Measurements from ENCODE around the gene NEK3.
"Not testable (repeated sequence)": the region's sequence is repeated elsewhere in the genome, so short reads cannot be mapped to it uniquely, and the experiment has no call there.

The NEK3 gene

DNA sequence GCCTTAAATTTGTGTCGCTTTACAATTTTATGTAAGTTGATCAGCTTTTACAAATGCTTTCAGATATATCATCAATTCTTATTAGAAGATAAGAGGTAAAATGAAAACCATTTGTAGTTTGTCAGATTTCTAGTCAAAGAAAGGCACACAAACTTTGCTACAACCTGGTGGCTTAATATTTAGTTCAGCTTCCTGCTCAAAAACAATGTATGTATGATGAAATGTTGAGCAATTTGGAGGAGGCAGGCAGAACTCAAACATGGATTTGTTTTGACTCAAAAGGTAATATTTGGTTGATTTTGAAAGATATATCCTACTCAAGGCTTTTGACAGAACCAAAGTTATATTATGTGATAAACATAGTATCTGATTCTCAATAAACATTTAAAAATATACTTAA is 54.8 kb downstream of the NEK3 start:
- no peaks in the 10 kb centered on the region for H3K9me2 ChIP-seq (ENCODE audit: low read depth, low read length)
- H3K27ac ChIP-seq (ENCODE audit: low read depth, low read length, poor library complexity, severe bottlenecking): no peak overlapping the region
- H2AFZ ChIP-seq (ENCODE audit: low read length): no peak overlapping the region
- no peaks in the 10 kb centered on the region for H3K4me1 ChIP-seq (ENCODE audit: insufficient read depth, low read length, severe bottlenecking)
- H3K79me2 ChIP-seq (ENCODE audit: insufficient read depth, low read length): no peaks in the 10 kb centered on the region
- H4K20me1 ChIP-seq (ENCODE audit: insufficient read depth, low read length): no peaks in the 10 kb centered on the region
- TF ChIP-seq, protein P1, sequence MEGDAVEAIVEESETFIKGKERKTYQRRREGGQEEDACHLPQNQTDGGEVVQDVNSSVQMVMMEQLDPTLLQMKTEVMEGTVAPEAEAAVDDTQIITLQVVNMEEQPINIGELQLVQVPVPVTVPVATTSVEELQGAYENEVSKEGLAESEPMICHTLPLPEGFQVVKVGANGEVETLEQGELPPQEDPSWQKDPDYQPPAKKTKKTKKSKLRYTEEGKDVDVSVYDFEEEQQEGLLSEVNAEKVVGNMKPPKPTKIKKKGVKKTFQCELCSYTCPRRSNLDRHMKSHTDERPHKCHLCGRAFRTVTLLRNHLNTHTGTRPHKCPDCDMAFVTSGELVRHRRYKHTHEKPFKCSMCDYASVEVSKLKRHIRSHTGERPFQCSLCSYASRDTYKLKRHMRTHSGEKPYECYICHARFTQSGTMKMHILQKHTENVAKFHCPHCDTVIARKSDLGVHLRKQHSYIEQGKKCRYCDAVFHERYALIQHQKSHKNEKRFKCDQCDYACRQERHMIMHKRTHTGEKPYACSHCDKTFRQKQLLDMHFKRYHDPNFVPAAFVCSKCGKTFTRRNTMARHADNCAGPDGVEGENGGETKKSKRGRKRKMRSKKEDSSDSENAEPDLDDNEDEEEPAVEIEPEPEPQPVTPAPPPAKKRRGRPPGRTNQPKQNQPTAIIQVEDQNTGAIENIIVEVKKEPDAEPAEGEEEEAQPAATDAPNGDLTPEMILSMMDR (IDR thresholded peaks at IDR 0.05; ENCODE audit: low read length): no peak
- no peak for TF ChIP-seq EZH2 (IDR thresholded peaks at IDR 0.05; ENCODE audit: borderline replicate concordance, low read length)
- H3K36me3 ChIP-seq (ENCODE audit: insufficient read depth, low read length): no peaks in the 10 kb centered on the region
- H3F3A ChIP-seq (ENCODE audit: insufficient read depth, low read length): no peaks in the 10 kb centered on the region
- H3K27me3 ChIP-seq (ENCODE audit: insufficient read depth, low read length): no peaks in the 10 kb centered on the region
- H3K9ac ChIP-seq (ENCODE audit: low read length): no peak overlapping the region
- no peak overlapping the region for H3K4me2 ChIP-seq (ENCODE audit: low read length)
- no peak overlapping the region for H3K4me3 ChIP-seq (ENCODE audit: low read depth, low read length, poor library complexity, severe bottlenecking)
- no peaks in the 10 kb centered on the region for H3K9me3 ChIP-seq (ENCODE audit: low read length)

DNA sequence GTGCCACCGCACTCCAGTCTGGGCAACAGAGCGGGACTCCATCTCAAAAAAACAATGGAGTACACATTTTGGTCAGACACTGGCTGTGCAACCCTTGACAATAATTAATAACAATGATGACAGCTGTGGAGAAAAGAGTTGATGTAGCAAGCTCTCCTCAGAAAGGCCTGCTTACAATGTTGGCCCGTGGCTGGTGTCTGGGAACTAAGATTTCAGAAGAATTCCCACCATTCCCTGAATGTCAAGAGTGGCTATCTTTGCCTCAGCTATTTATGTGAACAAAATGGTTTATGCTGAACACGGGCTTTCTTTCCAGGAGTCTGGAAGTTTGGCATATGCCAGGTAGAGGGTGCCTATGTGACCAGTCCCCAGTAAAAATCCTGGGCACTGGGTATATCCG is 56.0 kb downstream of the NEK3 start:
- H2AFZ ChIP-seq (ENCODE audit: low read length): no peak overlapping the region
- H3K9me3 ChIP-seq (ENCODE audit: low read length): no peaks in the 10 kb centered on the region
- H3K4me2 ChIP-seq (ENCODE audit: low read length): no peak overlapping the region
- H3K4me3 ChIP-seq (ENCODE audit: low read depth, low read length, poor library complexity, severe bottlenecking): no peak overlapping the region
- H3F3A ChIP-seq (ENCODE audit: insufficient read depth, low read length): no peaks in the 10 kb centered on the region
- no peaks in the 10 kb centered on the region for H3K36me3 ChIP-seq (ENCODE audit: insufficient read depth, low read length)
- no peaks in the 10 kb centered on the region for H3K27me3 ChIP-seq (ENCODE audit: insufficient read depth, low read length)
- H3K9ac ChIP-seq (ENCODE audit: low read length): no peak overlapping the region
- TF ChIP-seq EZH2 (IDR thresholded peaks at IDR 0.05; ENCODE audit: borderline replicate concordance, low read length): no peak
- TF ChIP-seq, protein P1 (IDR thresholded peaks at IDR 0.05; ENCODE audit: low read length): no peak
- no peaks in the 10 kb centered on the region for H3K4me1 ChIP-seq (ENCODE audit: insufficient read depth, low read length, severe bottlenecking)
- no peak overlapping the region for H3K27ac ChIP-seq (ENCODE audit: low read depth, low read length, poor library complexity, severe bottlenecking)
- H3K79me2 ChIP-seq (ENCODE audit: insufficient read depth, low read length): no peaks in the 10 kb centered on the region
- H3K9me2 ChIP-seq (ENCODE audit: low read depth, low read length): no peaks in the 10 kb centered on the region
- no peaks in the 10 kb centered on the region for H4K20me1 ChIP-seq (ENCODE audit: insufficient read depth, low read length)

DNA sequence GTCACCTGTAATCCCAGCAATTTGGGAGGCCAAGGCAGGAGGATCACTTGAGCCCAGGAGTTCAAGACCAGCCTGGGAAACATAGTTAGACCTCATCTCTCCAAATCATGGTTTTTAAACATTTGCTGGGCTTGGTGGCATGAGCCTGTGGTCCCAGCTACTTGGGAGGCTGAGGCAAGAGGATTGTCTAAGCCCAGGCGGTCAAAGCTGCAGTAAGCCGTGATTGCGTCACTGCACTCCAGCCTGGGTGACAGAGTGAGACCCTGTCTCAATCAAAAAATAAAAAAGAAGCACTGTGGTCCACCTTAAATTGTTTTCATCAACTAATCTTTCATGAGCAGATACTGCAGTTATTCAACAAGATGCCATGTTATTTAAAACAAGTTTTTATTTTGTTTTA is 57.0 kb downstream of the NEK3 start:
- not testable (repeated sequence) for H3K27me3 ChIP-seq (ENCODE audit: insufficient read depth, low read length); H3F3A ChIP-seq (ENCODE audit: insufficient read depth, low read length); H3K27ac ChIP-seq (ENCODE audit: low read depth, low read length, poor library complexity, severe bottlenecking); H3K36me3 ChIP-seq (ENCODE audit: insufficient read depth, low read length); H3K9ac ChIP-seq (ENCODE audit: low read length); H3K4me3 ChIP-seq (ENCODE audit: low read depth, low read length, poor library complexity, severe bottlenecking); H3K9me3 ChIP-seq (ENCODE audit: low read length); H3K4me2 ChIP-seq (ENCODE audit: low read length); H3K9me2 ChIP-seq (ENCODE audit: low read depth, low read length); H4K20me1 ChIP-seq (ENCODE audit: insufficient read depth, low read length); H3K79me2 ChIP-seq (ENCODE audit: insufficient read depth, low read length); H3K4me1 ChIP-seq (ENCODE audit: insufficient read depth, low read length, severe bottlenecking); H2AFZ ChIP-seq (ENCODE audit: low read length)

DNA sequence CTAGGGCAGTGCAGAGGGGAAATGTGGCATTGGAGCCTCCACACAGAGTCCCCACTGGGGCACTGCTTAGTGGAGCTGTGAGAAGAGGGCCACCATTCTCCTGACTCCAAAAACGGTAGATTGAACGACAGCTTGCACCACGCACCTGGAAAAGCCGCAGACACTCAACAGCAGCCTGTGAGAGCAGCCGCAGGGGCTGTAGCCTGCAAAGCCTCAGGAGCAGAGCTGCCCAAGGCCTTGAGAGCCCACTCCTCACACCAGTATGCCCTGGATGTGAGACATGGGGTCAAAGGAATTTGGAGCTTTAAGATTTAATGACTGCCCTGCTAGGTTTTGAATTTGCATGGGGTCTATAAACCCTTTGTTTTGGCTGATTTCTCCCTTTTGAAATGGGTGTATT is 62.2 kb downstream of the NEK3 start:
- Histone ChIP-seq H3K79me2 (ENCODE audit: insufficient read depth, low read length) (no peaks in the 10 kb centered on the region), H3K36me3 (ENCODE audit: insufficient read depth, low read length) (no peaks in the 10 kb centered on the region), H3K4me2 (ENCODE audit: low read length) (no peak overlapping the region), H2AFZ (ENCODE audit: low read length) (no peak overlapping the region), H3K9ac (ENCODE audit: low read length) (no peak overlapping the region), H4K20me1 (ENCODE audit: insufficient read depth, low read length) (no peaks in the 10 kb centered on the region), H3K9me2 (ENCODE audit: low read depth, low read length) (no peaks in the 10 kb centered on the region), H3F3A (ENCODE audit: insufficient read depth, low read length) (no peaks in the 10 kb centered on the region), H3K4me3 (ENCODE audit: low read depth, low read length, poor library complexity, severe bottlenecking) (no peak overlapping the region), H3K9me3 (ENCODE audit: low read length) (no peaks in the 10 kb centered on the region), H3K27me3 (ENCODE audit: insufficient read depth, low read length) (no peaks in the 10 kb centered on the region; the same call in 1 of the 2 replicates), H3K4me1 (ENCODE audit: insufficient read depth, low read length, severe bottlenecking) (no peaks in the 10 kb centered on the region), H3K27ac (ENCODE audit: low read depth, low read length, poor library complexity, severe bottlenecking) (no peak overlapping the region)
- TF ChIP-seq, protein P1 (IDR thresholded peaks at IDR 0.05; ENCODE audit: low read length): no peak
- TF ChIP-seq EZH2 (IDR thresholded peaks at IDR 0.05; ENCODE audit: borderline replicate concordance, low read length): no peak
